A549 (cell line): ENCODE results near the gene FATE1.

Source experiments
- CBX2 ChIP-seq: fragments of 200-600 bp; sonication (generic); IDR thresholded peaks from 2 replicates; pipeline ENCODE4 v1.6.1; 2016; ENCODE audit warnings: low read depth, mild to moderate bottlenecking, borderline replicate concordance
- CBX8 ChIP-seq: fragments of 200-600 bp; sonication (generic); IDR thresholded peaks from 2 replicates; pipeline ENCODE4 v1.6.1; 2016
- FOSL2 ChIP-seq, 2 experiments: fragments of 450-650 bp in 1 of 2; fragments of >200 bp in 1 of 2; sonication (Bioruptor Twin) in 1 of 2; formaldehyde crosslinking; IDR thresholded peaks; 2 replicates each; pipeline versions ENCODE4 v1.5.0 to v1.6.1; 2016 to 2020; ENCODE audit warnings: mild to moderate bottlenecking in 1 of 2, moderate library complexity in 1 of 2
- JUNB ChIP-seq: fragments of >200 bp; sonication (Bioruptor Twin); formaldehyde crosslinking; IDR thresholded peaks from 2 replicates; pipeline ENCODE4 v1.6.1; 2016
- MAFK ChIP-seq: fragments of 450-650 bp; IDR thresholded peaks from 2 replicates; pipeline ENCODE4 v1.6.1; 2014; ENCODE audit not compliant: partially characterized antibody
- RNF2 ChIP-seq: fragments of 200-600 bp; sonication (generic); IDR thresholded peaks from 2 replicates; pipeline ENCODE4 v1.6.1; 2016; ENCODE audit warnings: low read depth, mild to moderate bottlenecking, antibody characterized with exemption, moderate library complexity, borderline replicate concordance
- ZNF302 ChIP-seq: fragments of 250-450 bp; sonication (Bioruptor Pico); IDR thresholded peaks from 2 replicates; pipeline ENCODE4 v1.9.0; 2021; ENCODE audit warnings: inconsistent platforms, mild to moderate bottlenecking, moderate library complexity
- TF ChIP-seq, protein P1 (sequence below): fragments of 450-650 bp; IDR thresholded peaks from 2 replicates; pipeline ENCODE4 v1.6.1; 2014; ENCODE audit warnings: antibody characterized with exemption
- TF ChIP-seq, protein P2 (sequence below): fragments of >200 bp; sonication (Bioruptor Twin); formaldehyde crosslinking; IDR thresholded peaks from 3 replicates; pipeline ENCODE4 v1.5.1; 2016
- TF ChIP-seq, protein P3 (sequence below): fragments of 150-350 bp; IDR thresholded peaks from 2 replicates; pipeline ENCODE4 v1.6.1; 2014; ENCODE audit warnings: low read depth, mild to moderate bottlenecking, low read length

DNA sequence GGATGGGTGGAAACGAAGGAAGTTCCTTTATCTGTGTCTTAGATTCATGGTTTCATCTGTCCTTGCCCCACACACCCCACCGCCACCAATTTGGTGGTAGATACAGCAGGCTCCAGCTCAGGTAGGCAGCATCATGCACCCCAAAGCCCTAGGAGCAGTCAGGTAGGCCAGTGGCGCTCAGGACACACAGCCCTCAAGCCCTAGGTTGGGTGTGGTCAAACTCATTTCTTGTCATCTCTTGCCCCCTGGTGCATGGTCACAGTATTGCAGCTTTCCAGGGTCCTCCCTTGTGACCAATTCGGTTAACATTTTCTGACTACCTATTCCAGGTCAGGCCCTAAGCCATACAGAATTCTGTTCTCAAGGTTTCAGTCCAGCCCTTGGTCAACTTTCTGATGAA is 35.0 kb upstream of the FATE1 start:
- TF ChIP-seq ZNF302 (no peak), RNF2 (no peak), CBX2 (no peak), JUNB (no peak), CBX8 (no peak), FOSL2 (IDR thresholded peaks at IDR 0.05) (no peak), FOSL2 (CRISPR knock-in tag; IDR thresholded peaks at IDR 0.05) (no peak), MAFK (no peak)
- TF ChIP-seq, protein P1, sequence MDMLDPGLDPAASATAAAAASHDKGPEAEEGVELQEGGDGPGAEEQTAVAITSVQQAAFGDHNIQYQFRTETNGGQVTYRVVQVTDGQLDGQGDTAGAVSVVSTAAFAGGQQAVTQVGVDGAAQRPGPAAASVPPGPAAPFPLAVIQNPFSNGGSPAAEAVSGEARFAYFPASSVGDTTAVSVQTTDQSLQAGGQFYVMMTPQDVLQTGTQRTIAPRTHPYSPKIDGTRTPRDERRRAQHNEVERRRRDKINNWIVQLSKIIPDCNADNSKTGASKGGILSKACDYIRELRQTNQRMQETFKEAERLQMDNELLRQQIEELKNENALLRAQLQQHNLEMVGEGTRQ: no peak
- TF ChIP-seq, protein P2, sequence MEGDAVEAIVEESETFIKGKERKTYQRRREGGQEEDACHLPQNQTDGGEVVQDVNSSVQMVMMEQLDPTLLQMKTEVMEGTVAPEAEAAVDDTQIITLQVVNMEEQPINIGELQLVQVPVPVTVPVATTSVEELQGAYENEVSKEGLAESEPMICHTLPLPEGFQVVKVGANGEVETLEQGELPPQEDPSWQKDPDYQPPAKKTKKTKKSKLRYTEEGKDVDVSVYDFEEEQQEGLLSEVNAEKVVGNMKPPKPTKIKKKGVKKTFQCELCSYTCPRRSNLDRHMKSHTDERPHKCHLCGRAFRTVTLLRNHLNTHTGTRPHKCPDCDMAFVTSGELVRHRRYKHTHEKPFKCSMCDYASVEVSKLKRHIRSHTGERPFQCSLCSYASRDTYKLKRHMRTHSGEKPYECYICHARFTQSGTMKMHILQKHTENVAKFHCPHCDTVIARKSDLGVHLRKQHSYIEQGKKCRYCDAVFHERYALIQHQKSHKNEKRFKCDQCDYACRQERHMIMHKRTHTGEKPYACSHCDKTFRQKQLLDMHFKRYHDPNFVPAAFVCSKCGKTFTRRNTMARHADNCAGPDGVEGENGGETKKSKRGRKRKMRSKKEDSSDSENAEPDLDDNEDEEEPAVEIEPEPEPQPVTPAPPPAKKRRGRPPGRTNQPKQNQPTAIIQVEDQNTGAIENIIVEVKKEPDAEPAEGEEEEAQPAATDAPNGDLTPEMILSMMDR: peak; percentile 47
- TF ChIP-seq, protein P3, sequence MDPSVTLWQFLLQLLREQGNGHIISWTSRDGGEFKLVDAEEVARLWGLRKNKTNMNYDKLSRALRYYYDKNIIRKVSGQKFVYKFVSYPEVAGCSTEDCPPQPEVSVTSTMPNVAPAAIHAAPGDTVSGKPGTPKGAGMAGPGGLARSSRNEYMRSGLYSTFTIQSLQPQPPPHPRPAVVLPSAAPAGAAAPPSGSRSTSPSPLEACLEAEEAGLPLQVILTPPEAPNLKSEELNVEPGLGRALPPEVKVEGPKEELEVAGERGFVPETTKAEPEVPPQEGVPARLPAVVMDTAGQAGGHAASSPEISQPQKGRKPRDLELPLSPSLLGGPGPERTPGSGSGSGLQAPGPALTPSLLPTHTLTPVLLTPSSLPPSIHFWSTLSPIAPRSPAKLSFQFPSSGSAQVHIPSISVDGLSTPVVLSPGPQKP: no peak
